PFSK-1 (cell line): Measurements from ENCODE around the gene NTM.

Source experiments
- FOXP2 ChIP-seq: optimal IDR thresholded peaks from 2 replicates; pipeline ENCODE3; 2011; ENCODE audit warnings: borderline replicate concordance, control low read depth, inconsistent platforms; ENCODE audit not compliant: insufficient read depth; ENCODE audit errors: extremely low read length, extremely low read depth
- POLR2AphosphoS5 ChIP-seq: IDR thresholded peaks from 2 replicates; pipeline ENCODE4 v1.6.1; 2012; ENCODE audit warnings: low read depth, mild to moderate bottlenecking, control low read depth, low read length, moderate library complexity
- REST ChIP-seq, 2 experiments: IDR thresholded peaks; 2 replicates each; pipeline versions ENCODE4 v1.6.1 to v1.8.0; 2011 to 2012; ENCODE audit warnings: low read depth in 2 of 2, low read length in 2 of 2, control low read depth in 1 of 2, inconsistent platforms in 1 of 2, mild to moderate bottlenecking in 1 of 2, moderate library complexity in 1 of 2; ENCODE audit not compliant: insufficient read depth in 1 of 2
- SIN3A ChIP-seq: IDR thresholded peaks from 2 replicates; pipeline ENCODE4 v1.6.1; 2012; ENCODE audit warnings: mild to moderate bottlenecking, low read length, moderate library complexity, borderline replicate concordance; ENCODE audit not compliant: insufficient read depth
- TAF1 ChIP-seq: IDR thresholded peaks from 2 replicates; pipeline ENCODE4 v1.6.1; 2012; ENCODE audit warnings: low read length, control low read depth, borderline replicate concordance; ENCODE audit not compliant: insufficient read depth

DNA sequence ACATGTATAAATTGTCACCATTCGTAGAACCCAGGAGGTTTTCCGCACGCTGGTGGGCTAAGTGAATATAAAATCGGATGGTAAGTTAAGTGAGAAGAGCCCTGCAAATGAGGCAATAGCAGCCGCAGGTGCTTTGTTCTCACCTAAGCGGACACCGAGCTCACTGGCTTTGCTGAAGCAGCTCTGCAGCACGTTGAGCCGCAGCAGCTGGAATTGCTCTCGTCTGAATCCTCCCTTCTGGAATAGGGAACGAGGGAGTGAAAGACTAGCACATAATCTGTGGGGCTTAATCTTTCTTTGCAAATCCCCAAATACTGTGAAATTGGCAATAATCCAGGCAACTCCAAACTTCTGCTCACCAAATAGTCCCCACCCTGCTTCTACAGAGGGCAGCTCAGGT is 488.1 kb downstream of the NTM start:
- TF ChIP-seq POLR2AphosphoS5 (no peak), SIN3A (no peak), REST (IDR thresholded peaks at IDR 0.05; ENCODE audit: insufficient read depth in 1 of 2, low read depth in 2 of 2, low read length in 2 of 2) (no peak), TAF1 (no peak), FOXP2 (no peak)
